SW480 (cell line): ENCODE measurements around the gene C17orf114.

Source experiments
- DNase-seq: peaks from one replicate; pipeline ENCODE4 v3.0.0-alpha.2; 2016; ENCODE audit warnings: low spot score

Gene C17orf114

GRCh38 chr17:4823373-4824089, 21.4 kb upstream of the C17orf114 start:
- DNase-seq = no peak

- no peak for DNase-seq
Measured at GRCh38 chr17:4822835-4823234, 20.7 kb upstream of the C17orf114 start.

- no peak for DNase-seq
Measured at GRCh38 chr17:4818276-4818675, 16.1 kb upstream of the C17orf114 start.

- no peak for DNase-seq
Measured at GRCh38 chr17:4816826-4817225, 14.7 kb upstream of the C17orf114 start.

GRCh38 chr17:4815043-4815675, 13.0 kb upstream of the C17orf114 start:
- DNase-seq = no peak

GRCh38 chr17:4812690-4813089, 10.6 kb upstream of the C17orf114 start:
- no peak for DNase-seq

- no peak for DNase-seq
Measured at GRCh38 chr17:4811471-4811870, 9.3 kb upstream of the C17orf114 start.

- no peak for DNase-seq
Measured at GRCh38 chr17:4810696-4811290, 8.7 kb upstream of the C17orf114 start.

- DNase-seq = no peak
Measured at GRCh38 chr17:4808378-4808767, 6.2 kb upstream of the C17orf114 start.

- no peak for DNase-seq
Measured at GRCh38 chr17:4807605-4808377, 5.7 kb upstream of the C17orf114 start.

GRCh38 chr17:4806777-4807604, 4.9 kb upstream of the C17orf114 start, which contains the start of gene PLD2:
TSS of gene PLD2 (plus strand) at chr17:4807152. CDS start at chr17:4807773, 621 bp downstream.
- DNase-seq = peak; percentile 72

GRCh38 chr17:4806456-4806776, 4.3 kb upstream of the C17orf114 start:
- peak; percentile 53 for DNase-seq

GRCh38 chr17:4800462-4801196, 1.5 kb downstream of the C17orf114 start:
- no peak for DNase-seq

GRCh38 chr17:4796552-4796920, 5.6 kb downstream of the C17orf114 start:
- peak; percentile 25 for DNase-seq

GRCh38 chr17:4795168-4795567, 7.0 kb downstream of the C17orf114 start:
- DNase-seq = no peak

- no peak for DNase-seq
Measured at GRCh38 chr17:4790705-4791088, 11.4 kb downstream of the C17orf114 start.

- DNase-seq = peak; percentile 86
Measured at GRCh38 chr17:4789951-4790704, 12.0 kb downstream of the C17orf114 start.

GRCh38 chr17:4789701-4789950, 12.5 kb downstream of the C17orf114 start:
- no peak for DNase-seq

- DNase-seq = no peak
Measured at GRCh38 chr17:4788807-4789700, 13.1 kb downstream of the C17orf114 start, which contains the start of gene GLTPD2. TSS of gene GLTPD2 (plus strand) at chr17:4788964. CDS start at chr17:4789012, 48 bp downstream.
